Mesothelial cell of epicardium (in vitro differentiated cells): Measurements from ENCODE around the gene CCDC88B. TPM values are rescaled to one million over a fixed set of nuclear protein-coding genes. Genes with fewer than 3 reads are reported as not detected.

ENCODE experiments used
- DNase-seq, 2 experiments: peaks; one replicate each; pipeline ENCODE4 v3.0.0; 2021; ENCODE audit warnings: low spot score in 2 of 2; ENCODE audit not compliant: unreplicated experiment in 2 of 2
- H3K27ac Mint-ChIP-seq: 2 replicates; pipeline ENCODE4 v1.8.0; 2021; ENCODE audit warnings: mixed read lengths
- H3K27me3 Mint-ChIP-seq: 2 replicates; pipeline ENCODE4 v1.8.0; 2021; ENCODE audit warnings: low read depth, mixed read lengths
- H3K36me3 Mint-ChIP-seq: 2 replicates; pipeline ENCODE4 v1.8.0; 2021; ENCODE audit warnings: mixed read lengths
- H3K4me1 Mint-ChIP-seq: 2 replicates; pipeline ENCODE4 v1.8.0; 2021; ENCODE audit warnings: mixed read lengths
- H3K4me3 Mint-ChIP-seq: 2 replicates; pipeline ENCODE4 v1.8.0; 2021; ENCODE audit warnings: mild to moderate bottlenecking, moderate library complexity, mixed read lengths
- H3K9me3 Mint-ChIP-seq: 2 replicates; pipeline ENCODE4 v1.8.0; 2021; ENCODE audit warnings: mixed read lengths
- total RNA-seq: library from RNA; stranded (reverse); gene quantifications from 3 replicates; pipeline ENCODE4 v1.2.1, GENCODE V29; 2021
- TF ChIP-seq, protein P1 (sequence below): fragments of 200-600 bp; sonication (generic); IDR thresholded peaks from one replicate; pipeline ENCODE4 v1.5.0; 2021; ENCODE audit warnings: antibody characterized with exemption; ENCODE audit not compliant: unreplicated experiment

CCDC88B gene
- total RNA-seq, 1 donor from 2014 or later = 11.5 TPM

DNA sequence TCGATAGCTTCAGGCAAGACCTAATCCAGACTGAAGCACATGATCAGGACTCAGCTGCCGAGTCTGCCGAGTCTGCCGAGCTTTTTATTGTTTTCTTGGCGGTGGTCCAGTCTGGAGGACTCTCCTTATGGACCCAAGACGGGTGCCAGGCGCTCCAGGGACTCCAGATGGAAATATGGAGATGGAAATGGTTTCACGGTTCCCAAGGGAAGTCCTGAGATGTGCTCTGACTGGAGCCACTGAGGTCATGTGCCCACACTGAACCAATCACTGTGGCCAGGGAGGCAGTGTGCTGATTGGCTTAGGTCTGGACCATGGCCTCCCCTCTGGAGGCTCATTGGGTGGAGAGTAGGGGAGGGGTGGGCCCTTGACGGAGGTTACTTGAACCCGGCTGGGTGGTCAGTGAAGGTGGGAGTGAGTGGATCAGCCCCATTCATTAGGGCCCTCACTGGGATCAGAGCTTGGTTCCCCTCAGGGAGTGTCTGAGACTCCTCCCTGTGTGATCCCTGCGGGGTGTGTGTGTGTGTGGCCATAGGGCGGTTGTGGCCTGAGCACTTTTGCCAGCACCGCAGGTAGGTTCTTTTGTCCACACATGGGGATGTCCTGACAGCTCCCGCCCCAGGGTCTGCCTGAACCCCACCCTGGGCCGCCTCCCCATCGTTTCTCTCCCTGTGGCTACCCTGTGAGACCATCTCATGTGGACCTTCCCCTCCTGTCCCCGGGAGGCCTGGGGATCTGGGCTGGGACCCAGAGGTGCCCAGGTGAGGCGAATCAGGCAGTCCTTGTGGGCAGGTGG lies 33.0 kb downstream of the CCDC88B start:
- Mint-ChIP-seq H3K36me3 (peaks cover 13% of the 10 kb centered on the region), H3K27me3 (no peaks in the 10 kb centered on the region), H3K27ac (no peak overlapping the region), H3K9me3 (no peaks in the 10 kb centered on the region), H3K4me3 (no peak overlapping the region), H3K4me1 (no peaks in the 10 kb centered on the region)
- TF ChIP-seq, protein P1, sequence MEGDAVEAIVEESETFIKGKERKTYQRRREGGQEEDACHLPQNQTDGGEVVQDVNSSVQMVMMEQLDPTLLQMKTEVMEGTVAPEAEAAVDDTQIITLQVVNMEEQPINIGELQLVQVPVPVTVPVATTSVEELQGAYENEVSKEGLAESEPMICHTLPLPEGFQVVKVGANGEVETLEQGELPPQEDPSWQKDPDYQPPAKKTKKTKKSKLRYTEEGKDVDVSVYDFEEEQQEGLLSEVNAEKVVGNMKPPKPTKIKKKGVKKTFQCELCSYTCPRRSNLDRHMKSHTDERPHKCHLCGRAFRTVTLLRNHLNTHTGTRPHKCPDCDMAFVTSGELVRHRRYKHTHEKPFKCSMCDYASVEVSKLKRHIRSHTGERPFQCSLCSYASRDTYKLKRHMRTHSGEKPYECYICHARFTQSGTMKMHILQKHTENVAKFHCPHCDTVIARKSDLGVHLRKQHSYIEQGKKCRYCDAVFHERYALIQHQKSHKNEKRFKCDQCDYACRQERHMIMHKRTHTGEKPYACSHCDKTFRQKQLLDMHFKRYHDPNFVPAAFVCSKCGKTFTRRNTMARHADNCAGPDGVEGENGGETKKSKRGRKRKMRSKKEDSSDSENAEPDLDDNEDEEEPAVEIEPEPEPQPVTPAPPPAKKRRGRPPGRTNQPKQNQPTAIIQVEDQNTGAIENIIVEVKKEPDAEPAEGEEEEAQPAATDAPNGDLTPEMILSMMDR = no peak
- no peak for DNase-seq

DNA sequence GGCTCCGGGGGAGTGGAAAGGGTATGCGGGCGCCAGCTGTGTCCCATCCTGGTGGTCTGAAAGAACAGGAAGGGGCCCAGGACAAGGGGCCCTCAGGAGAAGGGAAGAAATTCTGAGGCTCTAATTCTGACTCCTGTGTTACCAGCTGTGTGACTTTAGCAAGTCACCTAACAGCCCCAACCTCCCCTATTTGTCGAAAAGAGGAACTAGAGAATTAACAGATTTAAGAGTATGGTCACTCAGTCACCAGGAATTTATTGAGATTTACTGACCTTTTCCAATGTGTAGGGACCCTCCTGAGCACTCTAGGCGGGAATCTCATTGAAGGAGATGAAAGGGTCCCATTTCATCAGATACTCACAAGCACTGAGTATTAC lies 33.6 kb downstream of the CCDC88B start:
- TF ChIP-seq, protein P1 = no peak
- no peaks in the 10 kb centered on the region for H3K9me3 Mint-ChIP-seq
- no peaks in the 10 kb centered on the region for H3K4me1 Mint-ChIP-seq
- no peaks in the 10 kb centered on the region for H3K27me3 Mint-ChIP-seq
- DNase-seq = no peak
- H3K36me3 Mint-ChIP-seq = peaks cover 10% of the 10 kb centered on the region
- no peak overlapping the region for H3K4me3 Mint-ChIP-seq
- H3K27ac Mint-ChIP-seq = no peak overlapping the region

DNA sequence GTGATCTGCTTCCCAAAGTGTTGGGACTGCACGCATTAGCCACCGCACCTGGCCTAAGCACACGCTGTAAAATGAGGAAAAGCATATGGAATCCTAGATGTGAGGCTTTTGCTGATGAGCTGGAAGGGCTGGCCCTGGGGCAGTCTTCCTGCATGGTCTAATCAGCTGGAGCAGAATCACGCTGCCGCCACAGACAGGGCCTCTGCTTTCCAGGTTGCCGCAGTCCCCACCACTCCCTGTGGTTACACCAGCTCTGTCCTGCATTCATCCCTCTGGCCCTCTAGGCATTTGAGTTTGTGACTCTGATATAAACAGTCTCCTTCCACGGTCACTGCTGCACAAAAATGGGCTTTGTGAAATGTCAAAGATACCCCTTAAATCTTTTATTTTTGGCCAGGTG lies 36.1 kb downstream of the CCDC88B start:
- H3K4me3 Mint-ChIP-seq = no peak overlapping the region
- no peak for DNase-seq
- no peaks in the 10 kb centered on the region for H3K36me3 Mint-ChIP-seq
- TF ChIP-seq, protein P1 = no peak
- no peaks in the 10 kb centered on the region for H3K4me1 Mint-ChIP-seq
- H3K27ac Mint-ChIP-seq = no peak overlapping the region
- H3K9me3 Mint-ChIP-seq = no peaks in the 10 kb centered on the region
- no peaks in the 10 kb centered on the region for H3K27me3 Mint-ChIP-seq

DNA sequence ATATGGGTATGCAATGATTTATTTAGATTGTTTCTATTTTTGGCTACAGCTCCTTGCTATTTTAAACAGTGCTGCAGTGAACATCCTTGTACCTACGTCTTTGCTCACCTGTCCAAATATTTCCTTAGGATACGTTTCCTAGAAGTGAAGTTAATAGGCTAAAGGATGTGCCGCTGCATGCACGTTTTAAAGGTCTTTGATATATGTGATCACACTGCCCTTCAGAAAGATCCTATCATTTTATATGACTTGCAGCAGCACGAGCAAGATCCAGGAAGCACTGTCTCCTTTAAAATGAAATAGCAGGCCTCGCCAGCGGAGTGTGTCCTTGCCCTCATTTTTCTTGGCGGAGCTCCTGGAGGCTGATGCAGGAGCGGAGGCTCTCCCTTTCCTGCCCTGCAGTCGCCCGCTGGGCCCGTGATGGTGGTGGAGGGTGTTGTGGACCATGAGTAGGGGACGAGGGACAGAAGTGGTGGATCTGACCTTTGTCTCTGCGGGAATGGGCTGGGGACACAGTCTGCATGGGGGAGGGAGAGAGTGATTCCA lies 38.4 kb downstream of the CCDC88B start:
- H3K9me3 Mint-ChIP-seq = no peaks in the 10 kb centered on the region
- no peak overlapping the region for H3K4me3 Mint-ChIP-seq
- no peaks in the 10 kb centered on the region for H3K36me3 Mint-ChIP-seq
- H3K4me1 Mint-ChIP-seq = peaks cover 11% of the 10 kb centered on the region
- DNase-seq = no peak
- H3K27ac Mint-ChIP-seq = no peak overlapping the region
- TF ChIP-seq, protein P1 = no peak
- no peaks in the 10 kb centered on the region for H3K27me3 Mint-ChIP-seq

- Mint-ChIP-seq H3K36me3 (no peaks in the 10 kb centered on the region), H3K27me3 (no peaks in the 10 kb centered on the region), H3K4me3 (no peak overlapping the region), H3K9me3 (no peaks in the 10 kb centered on the region), H3K27ac (no peak overlapping the region), H3K4me1 (peaks cover 11% of the 10 kb centered on the region)
- TF ChIP-seq, protein P1 = no peak
- DNase-seq = no peak
These were observed 39.2 kb downstream of the CCDC88B start for GRCh38 chr11:64379160-64379559.
